GM18505 (cell line): Measurements from ENCODE around the gene IMPACT.

Experiments
- ATAC-seq: cut with Tn5 transposase; IDR thresholded peaks from one replicate; pipeline ENCODE4 v1.9.1; 2021; ENCODE audit not compliant: unreplicated experiment
- POLR2A ChIP-seq: IDR thresholded peaks from 4 replicates; pipeline ENCODE4 v1.6.1; 2011; ENCODE audit warnings: borderline replicate concordance; ENCODE audit not compliant: insufficient read depth, insufficient read length; ENCODE audit errors: extremely low read depth

The IMPACT gene

GRCh38 chr18:24402209-24402785 is 24.2 kb upstream of the IMPACT start:
- TF ChIP-seq POLR2A = no peak
- ATAC-seq = no peak

GRCh38 chr18:24403076-24403475 is 23.4 kb upstream of the IMPACT start:
- no peak for TF ChIP-seq POLR2A
- ATAC-seq = no peak

GRCh38 chr18:24404591-24404990 is 21.9 kb upstream of the IMPACT start:
- ATAC-seq = no peak
- no peak for TF ChIP-seq POLR2A

GRCh38 chr18:24408496-24408895 is 18.0 kb upstream of the IMPACT start:
- no peak for ATAC-seq
- no peak for TF ChIP-seq POLR2A

- no peak for ATAC-seq
These were observed 13.3 kb upstream of the IMPACT start for GRCh38 chr18:24413148-24413547.

GRCh38 chr18:24414349-24415003 is 12.0 kb upstream of the IMPACT start:
- no peak for ATAC-seq
- TF ChIP-seq POLR2A = no peak

More at GRCh38 chr18:24413148-24413547, 13.3 kb upstream of the IMPACT start:
- no peak for TF ChIP-seq POLR2A

- no peak for ATAC-seq
These were observed 9.0 kb upstream of the IMPACT start for GRCh38 chr18:24417480-24417879.

GRCh38 chr18:24420551-24420950 is 5.9 kb upstream of the IMPACT start:
- ATAC-seq = no peak
- no peak for TF ChIP-seq POLR2A

More at GRCh38 chr18:24417480-24417879, 9.0 kb upstream of the IMPACT start:
- TF ChIP-seq POLR2A = no peak

GRCh38 chr18:24421831-24422230 is 4.6 kb upstream of the IMPACT start:
- no peak for ATAC-seq
- TF ChIP-seq POLR2A = no peak

GRCh38 chr18:24426073-24426397 is 435 bp upstream of the IMPACT start:
- no peak for TF ChIP-seq POLR2A
- no peak for ATAC-seq

GRCh38 chr18:24427484-24427883 is 1.0 kb downstream of the IMPACT start:
- no peak for ATAC-seq
- no peak for TF ChIP-seq POLR2A

GRCh38 chr18:24428709-24429108 is 2.2 kb downstream of the IMPACT start:
- ATAC-seq = no peak
- TF ChIP-seq POLR2A = no peak

- TF ChIP-seq POLR2A = no peak
- no peak for ATAC-seq
These were observed 2.7 kb downstream of the IMPACT start for GRCh38 chr18:24429188-24429587.

GRCh38 chr18:24432618-24433017 is 6.1 kb downstream of the IMPACT start:
- ATAC-seq = no peak
- TF ChIP-seq POLR2A = no peak

GRCh38 chr18:24436939-24437338 is 10.5 kb downstream of the IMPACT start:
- no peak for ATAC-seq
- TF ChIP-seq POLR2A = no peak

- no peak for TF ChIP-seq POLR2A
- ATAC-seq = peak; percentile 85
These were observed 17.4 kb downstream of the IMPACT start for GRCh38 chr18:24443870-24444269.

GRCh38 chr18:24446453-24446852 is 20.0 kb downstream of the IMPACT start:
- no peak for TF ChIP-seq POLR2A
- ATAC-seq = peak; percentile 55
